GM21367 (cell line): ENCODE data around the gene TBC1D4.
"Not testable (repeated sequence)": the region's sequence is repeated elsewhere in the genome, so short reads cannot be mapped to it uniquely, and the experiment has no call there.

ENCODE experiments used
- ATAC-seq: cut with Tn5 transposase; IDR thresholded peaks from one replicate; pipeline ENCODE4 v1.9.1; 2021; ENCODE audit not compliant: unreplicated experiment

Gene TBC1D4

GRCh38 chr13:75452564-75452963 lies 29.4 kb downstream of the TBC1D4 start:
- no peak for ATAC-seq

DNA sequence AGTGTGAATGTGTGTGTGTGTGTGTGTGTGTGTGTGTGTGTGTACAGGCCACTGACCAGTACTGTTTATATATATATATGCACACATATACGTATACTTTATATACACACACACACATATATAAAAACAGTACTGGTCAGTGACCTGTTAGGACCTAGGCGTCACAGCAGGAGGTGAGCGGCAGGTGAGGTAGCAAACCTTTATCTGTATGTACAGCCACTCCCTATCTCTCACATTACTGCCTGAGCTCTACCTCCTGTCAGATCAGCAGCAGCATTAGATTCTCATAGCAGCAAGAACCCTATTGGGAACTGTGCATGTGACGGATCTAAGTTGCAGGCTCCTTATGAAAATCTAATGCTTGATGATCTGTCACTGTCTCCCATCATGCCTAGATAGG lies 34.5 kb downstream of the TBC1D4 start:
- ATAC-seq = no peak

DNA sequence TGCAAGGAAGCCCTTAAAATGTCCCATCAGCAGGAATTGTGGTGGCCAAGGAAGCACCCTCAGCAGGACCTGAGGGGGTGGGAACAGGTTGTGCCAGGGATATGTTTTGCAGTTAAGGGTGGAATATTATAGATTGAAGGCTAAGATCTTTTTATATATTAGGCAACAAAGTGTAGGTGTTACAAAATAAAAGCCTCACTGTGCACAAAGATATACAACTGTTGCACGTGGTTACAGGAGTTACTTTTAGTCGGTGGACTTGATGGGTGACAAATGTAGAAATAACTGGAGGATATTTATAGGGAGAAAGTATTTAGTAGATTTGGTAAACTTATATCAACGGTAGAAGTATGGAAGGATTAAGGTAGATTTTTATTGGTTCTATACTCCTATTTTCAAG lies 35.1 kb downstream of the TBC1D4 start:
- ATAC-seq = no peak

GRCh38 chr13:75445717-75446499 lies 36.1 kb downstream of the TBC1D4 start:
- ATAC-seq = no peak

- ATAC-seq = no peak
These were observed 38.0 kb downstream of the TBC1D4 start for GRCh38 chr13:75444016-75444415.

- no peak for ATAC-seq
These were observed 38.5 kb downstream of the TBC1D4 start for GRCh38 chr13:75443356-75443958.

GRCh38 chr13:75442736-75443234 lies 39.2 kb downstream of the TBC1D4 start:
- no peak for ATAC-seq

- no peak for ATAC-seq
These were observed 41.9 kb downstream of the TBC1D4 start for GRCh38 chr13:75440100-75440499.

GRCh38 chr13:75437582-75438318 lies 44.2 kb downstream of the TBC1D4 start:
- ATAC-seq = no peak

DNA sequence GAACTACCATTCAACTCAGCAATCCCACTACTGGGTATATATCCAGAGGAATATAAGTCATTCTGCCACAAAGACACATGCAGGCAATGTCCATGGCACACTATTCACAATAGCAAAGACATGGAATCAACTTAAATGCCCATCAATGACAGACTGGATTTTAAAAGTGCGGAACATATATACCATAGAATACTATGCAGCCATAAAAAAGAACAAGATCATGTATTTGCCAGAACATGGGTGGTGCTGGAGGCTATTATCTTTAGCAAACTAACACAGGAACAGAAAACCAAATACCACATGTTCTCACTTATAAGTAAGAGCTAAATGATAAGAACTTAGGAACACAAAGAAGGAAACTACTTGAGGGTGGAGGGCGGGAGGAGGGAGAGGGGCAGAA lies 47.8 kb downstream of the TBC1D4 start:
- not testable (repeated sequence) for ATAC-seq

- no peak for ATAC-seq
These were observed 49.1 kb downstream of the TBC1D4 start for GRCh38 chr13:75432811-75433244.

DNA sequence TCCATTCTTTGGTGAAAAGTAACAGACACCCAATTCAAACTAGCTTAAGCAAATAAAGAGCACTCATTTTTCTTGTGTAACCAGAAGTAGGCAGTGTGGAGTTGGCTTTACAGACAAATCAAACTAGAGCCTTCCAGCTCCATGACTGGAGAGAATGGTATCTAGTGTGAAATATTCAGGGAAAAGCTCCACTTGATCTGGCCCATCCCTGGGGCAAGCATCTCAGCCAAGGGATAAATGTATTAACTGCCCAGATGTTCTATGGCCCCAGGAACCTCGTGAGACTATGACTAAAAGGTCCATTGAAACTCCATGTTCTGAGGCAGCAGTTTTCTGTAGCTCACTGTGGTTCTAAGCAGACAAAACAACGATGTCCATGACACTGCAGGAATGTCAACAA lies 49.9 kb downstream of the TBC1D4 start:
- no peak for ATAC-seq

DNA sequence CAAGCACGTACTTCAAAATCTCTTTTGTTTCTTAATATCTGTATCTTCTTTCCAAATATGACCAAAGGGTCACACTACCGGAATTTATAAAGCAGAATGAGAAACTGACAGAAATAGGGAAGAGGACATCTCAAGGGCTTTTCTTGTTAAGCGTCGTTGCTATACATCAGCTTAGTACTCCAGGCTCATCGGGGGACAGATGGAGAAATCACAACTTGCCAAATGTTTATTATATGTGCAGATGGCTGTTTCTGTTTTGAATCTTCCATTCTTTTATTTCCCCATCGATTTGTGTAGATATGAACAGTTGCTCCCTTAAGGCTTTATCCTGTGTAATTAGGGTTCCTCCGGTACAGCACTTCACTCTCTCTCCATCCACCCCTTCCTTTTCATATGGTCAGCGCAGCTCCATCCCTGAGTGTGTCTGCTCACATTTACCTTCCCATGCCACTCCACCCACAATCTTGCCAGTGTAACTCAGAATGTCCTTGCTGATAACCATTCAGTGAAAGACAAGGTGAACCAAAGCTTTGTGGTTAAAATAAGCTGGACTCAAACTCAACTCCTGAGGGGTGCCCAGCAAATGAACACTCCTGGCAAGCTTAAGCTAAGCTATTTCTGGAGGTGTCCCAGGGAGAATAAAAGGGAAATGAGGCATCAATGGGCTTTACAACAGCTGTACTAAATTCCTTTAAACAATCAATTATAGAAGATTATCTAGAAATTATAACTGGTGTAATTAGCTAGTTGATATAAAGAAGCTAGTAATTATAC lies 51.3 kb downstream of the TBC1D4 start:
- ATAC-seq = no peak

DNA sequence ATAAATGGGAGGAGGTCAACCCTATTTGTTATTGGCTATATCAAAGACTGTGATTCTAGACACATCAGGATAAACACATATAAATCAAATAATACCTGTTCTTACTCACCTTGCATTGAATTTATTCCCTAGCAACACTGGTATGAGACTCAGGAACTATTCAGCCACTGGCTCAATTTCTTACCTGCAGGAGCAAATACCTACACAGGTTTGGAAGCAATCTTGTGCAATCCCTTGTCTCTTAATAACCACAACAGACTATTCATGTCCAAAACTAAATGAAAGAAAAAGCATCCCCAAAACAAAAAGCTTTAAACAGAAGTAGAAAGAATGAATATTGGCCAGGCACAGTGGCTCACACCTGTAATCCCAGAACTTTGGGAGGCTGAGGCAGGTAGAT lies 55.5 kb downstream of the TBC1D4 start:
- no peak for ATAC-seq

- peak; percentile 87 for ATAC-seq
These were observed 56.6 kb downstream of the TBC1D4 start for GRCh38 chr13:75425216-75426009.

- ATAC-seq = no peak
These were observed 58.0 kb downstream of the TBC1D4 start for GRCh38 chr13:75423946-75424345.

DNA sequence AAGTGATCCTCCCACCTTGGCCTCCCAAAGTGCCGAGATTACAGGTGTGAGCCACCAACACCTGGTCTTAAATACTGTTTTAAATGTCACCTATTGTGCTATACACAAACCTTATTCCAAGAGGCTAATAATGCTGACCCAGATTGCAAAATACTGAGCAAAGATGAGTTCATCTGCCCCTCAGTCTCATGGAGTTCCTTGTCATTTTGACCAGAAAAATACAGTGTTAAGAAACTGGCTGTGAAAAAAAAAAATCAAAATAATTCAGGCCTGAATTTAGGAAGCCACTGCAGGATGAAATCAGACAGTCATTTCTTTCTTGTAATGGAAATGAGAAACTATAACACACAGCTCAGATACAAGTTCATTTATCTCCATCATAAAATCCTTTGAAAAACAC lies 59.9 kb downstream of the TBC1D4 start:
- no peak for ATAC-seq

- no peak for ATAC-seq
These were observed 60.8 kb downstream of the TBC1D4 start for GRCh38 chr13:75421133-75421532.

DNA sequence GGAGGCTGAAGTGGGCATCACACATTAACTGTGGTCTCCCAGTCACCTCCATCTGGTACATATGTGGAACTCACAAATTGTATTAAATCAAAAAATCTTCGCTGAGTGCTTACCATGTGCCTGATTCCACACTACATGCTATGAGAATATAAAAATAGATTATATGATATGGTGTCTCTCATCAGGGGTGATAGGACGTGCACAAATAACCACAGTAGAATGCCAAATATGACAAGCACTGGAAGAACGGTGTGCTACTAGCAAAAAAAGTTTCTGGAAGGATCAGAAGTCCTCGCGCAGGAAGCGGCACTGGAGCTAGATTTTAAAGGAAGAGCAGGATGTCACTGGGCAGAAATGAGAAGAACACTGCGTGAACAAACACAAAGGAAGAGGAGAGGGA lies 62.3 kb downstream of the TBC1D4 start:
- no peak for ATAC-seq

DNA sequence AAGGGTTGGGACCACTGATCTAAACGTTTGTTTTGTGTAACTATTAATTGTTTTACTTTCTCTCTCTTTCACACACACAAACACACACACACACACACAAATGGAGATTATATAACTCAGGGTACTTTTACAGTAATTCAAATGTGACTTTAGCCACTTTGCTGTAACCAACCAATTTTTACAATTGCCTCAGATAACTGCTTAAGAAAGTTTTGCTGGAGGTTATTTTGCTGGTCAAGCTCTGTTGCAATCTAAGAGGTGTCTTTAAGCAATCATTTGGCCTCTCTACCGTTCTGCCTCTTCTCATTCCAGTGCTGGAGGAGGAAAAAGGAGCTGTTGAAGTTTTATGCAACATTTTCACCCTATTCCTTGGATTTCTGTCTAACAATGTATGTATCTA lies 63.0 kb downstream of the TBC1D4 start:
- no peak for ATAC-seq
